HG03108 (cell line): Measurements from ENCODE around the gene HOXD1.
A peak's percentile ranks its signal among the peaks of the same experiment; 100 is the strongest.

Experiments
- ATAC-seq: cut with Tn5 transposase; IDR thresholded peaks from one replicate; pipeline ENCODE4 v1.9.1; 2021; ENCODE audit warnings: moderate library complexity; ENCODE audit not compliant: unreplicated experiment

The HOXD1 gene

GRCh38 chr2:176187899-176188773 lies at the start of gene HOXD1:
Gene HOXD1 (plus strand): TSS chr2:176188668. CDS start chr2:176188802, 134 bp downstream.
- ATAC-seq: no peak

- ATAC-seq: no peak
Measured at GRCh38 chr2:176138923-176139660, 49.4 kb upstream of the HOXD1 start.

GRCh38 chr2:176139661-176140512 lies 48.6 kb upstream of the HOXD1 start:
- ATAC-seq: no peak

DNA sequence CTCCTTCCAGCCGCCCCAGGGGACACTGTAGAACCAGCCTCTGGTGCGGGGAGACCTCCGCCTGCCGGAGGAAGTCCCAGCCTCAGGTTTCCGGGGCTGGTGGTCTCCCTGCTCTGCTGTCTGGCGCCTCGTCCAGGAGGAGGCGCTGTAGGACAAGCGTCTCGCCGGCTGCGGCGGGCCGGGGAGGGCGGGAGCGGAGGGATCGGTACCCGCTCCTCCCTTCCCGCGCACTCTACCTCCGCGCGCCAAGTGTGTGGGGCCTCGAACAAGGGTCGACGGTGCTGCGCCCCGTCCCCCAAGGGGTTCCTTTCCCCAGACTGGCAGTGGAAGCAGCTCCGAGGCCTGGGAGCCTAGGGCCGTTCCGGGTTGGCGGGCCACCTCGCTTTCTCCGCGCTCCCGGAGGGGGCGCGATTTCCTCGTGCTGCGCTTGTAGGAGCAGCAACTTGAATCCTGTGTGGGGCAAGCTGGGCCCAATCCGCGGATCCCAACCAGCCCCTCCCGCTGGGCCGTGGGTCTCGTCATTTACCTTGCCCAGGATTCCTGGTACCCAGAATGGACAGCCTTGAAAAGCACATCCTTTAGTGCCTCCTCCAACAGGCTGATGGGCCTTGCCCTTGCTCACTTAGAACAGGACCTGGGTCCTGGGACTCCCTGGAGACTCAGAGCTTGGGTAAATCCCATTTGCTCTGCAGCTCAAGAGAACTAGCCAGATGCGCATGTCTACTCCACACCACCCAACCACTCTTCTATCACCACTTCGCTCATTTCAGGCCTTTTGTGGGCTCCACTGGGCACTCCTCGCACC lies 47.8 kb upstream of the HOXD1 start:
- peak; percentile 90 for ATAC-seq

DNA sequence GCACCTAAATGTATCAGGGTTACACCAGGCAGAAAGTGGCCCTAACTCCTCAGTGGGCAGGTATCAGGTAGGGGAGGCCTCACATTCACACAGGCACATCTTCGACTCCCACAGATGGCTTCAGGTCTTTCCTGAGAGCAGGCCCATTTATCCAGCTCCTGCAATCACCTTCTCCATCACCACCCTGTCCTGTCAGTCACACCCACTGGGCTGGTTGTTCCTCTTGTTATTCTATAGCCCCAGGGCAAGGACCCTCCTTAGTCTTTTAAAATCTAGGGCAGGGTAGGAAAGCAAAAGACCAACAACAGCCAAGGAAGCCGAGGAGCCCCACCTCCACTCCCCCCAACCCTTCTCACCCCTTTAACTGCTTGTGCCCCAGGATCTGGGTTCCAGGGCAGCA lies 46.2 kb upstream of the HOXD1 start:
- ATAC-seq: no peak

DNA sequence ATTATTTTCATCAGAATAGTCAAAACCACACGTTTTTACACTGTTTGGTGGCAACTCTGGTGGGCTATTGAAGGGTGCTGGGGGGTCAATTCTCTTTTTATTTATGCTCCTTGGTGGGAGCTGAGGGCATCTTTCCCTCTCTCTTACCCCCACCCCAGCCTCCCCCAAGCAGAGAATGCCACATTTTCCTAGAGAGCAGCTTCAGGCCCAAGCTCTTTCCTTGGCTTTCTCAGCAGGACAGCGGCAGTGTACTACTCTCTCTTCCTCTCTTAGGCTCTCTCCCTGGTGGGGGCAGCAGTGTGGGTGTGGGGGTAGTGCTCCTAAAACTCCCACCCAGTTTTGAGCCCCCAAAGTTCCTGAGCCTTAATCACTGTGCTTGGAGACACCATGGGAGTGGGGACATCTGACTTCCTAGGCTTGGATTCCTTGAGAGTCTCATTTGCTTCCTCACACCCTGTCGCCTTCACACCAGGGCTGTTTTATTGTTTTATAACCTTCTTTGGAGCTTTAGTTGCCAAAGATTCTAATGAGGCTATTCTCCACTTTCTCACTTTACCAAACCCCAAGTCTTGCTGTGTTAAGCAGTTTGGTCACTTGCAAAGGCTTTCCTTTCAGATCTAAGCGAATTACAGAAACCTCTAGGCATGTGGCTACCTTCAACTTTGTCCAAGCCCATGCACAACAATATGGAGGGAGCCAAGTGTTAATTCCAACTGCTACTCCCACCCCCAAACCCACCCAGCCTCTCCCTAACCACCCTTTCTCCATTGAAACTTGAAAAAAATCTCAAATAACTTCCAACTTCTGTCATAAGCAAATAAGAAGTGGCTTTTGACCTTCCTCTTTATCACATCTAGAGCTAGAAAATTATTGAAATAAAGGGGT lies 43.1 kb upstream of the HOXD1 start:
- ATAC-seq: no peak

- no peak for ATAC-seq
Measured at GRCh38 chr2:176146101-176146500, 42.4 kb upstream of the HOXD1 start.

- ATAC-seq: no peak
Measured at GRCh38 chr2:176146645-176147044, 41.8 kb upstream of the HOXD1 start.

- no peak for ATAC-seq
Measured at GRCh38 chr2:176147210-176147799, 41.2 kb upstream of the HOXD1 start.

GRCh38 chr2:176147800-176148496 lies 40.5 kb upstream of the HOXD1 start:
- ATAC-seq: no peak

GRCh38 chr2:176148751-176149421 lies 39.6 kb upstream of the HOXD1 start:
- ATAC-seq: no peak

DNA sequence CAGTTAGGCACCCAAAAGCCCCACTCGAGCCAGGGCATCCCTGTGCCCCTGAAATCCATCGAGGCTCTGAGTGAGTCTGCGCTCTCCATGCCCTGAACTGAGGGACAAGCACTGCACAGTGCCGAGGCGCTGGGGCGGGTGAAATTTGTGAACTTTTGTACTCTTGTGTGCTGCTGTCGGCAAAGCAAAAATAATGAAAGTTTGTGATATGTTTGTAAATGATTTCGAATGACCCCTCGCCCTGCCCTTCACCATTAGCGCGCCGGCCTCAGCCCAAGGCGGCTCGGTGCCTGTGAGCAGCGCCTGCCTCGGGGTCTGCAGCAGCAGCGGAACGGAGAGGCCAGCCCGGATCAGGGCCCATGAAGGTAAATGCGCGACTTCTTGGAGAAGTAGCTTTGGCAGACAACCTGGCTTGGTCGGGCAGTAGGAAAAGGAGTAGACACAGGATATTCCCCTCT lies 39.0 kb upstream of the HOXD1 start:
- no peak for ATAC-seq

- ATAC-seq: no peak
Measured at GRCh38 chr2:176149939-176150583, 38.4 kb upstream of the HOXD1 start.

DNA sequence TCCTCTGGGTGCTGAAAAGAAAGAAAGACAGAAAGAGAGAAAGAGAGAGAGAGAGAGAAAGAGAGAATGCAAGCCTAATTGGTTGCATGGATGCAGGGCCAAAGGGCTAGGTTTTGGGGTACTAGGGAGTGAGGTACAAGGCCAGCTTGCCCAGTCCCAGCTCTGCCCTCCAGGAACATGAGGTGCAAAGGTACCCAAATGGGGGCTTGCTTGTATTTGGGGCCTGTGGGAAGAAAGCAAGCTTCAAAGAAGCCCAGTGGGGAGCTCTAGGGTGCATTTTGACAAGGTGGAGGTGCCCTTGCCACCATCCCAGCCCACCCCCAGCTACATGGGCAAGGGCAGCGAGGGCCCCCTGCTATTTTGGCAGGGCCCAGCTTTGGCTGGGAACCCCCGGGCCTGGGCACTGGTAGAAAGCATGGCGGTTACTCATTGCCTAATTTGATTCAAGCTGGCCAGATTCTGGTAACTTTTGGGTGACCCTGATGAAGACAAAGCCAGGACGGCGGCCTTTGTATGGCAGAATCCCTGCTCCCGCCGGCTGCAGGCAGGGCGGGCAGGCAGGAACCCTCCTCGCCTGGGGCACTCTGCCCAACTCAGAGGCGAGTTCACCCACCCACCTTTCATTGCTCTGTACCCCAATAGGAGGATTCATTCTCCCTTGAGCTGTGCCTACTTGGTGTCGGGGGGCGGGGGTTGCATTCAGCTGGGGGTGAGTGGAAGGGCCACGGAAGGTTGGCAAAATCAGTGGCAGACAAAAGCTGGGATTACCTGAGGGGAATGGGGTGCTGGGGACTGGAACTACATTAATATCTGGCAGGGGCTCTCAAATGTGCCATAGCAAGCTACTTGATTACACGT lies 37.7 kb upstream of the HOXD1 start:
- no peak for ATAC-seq

DNA sequence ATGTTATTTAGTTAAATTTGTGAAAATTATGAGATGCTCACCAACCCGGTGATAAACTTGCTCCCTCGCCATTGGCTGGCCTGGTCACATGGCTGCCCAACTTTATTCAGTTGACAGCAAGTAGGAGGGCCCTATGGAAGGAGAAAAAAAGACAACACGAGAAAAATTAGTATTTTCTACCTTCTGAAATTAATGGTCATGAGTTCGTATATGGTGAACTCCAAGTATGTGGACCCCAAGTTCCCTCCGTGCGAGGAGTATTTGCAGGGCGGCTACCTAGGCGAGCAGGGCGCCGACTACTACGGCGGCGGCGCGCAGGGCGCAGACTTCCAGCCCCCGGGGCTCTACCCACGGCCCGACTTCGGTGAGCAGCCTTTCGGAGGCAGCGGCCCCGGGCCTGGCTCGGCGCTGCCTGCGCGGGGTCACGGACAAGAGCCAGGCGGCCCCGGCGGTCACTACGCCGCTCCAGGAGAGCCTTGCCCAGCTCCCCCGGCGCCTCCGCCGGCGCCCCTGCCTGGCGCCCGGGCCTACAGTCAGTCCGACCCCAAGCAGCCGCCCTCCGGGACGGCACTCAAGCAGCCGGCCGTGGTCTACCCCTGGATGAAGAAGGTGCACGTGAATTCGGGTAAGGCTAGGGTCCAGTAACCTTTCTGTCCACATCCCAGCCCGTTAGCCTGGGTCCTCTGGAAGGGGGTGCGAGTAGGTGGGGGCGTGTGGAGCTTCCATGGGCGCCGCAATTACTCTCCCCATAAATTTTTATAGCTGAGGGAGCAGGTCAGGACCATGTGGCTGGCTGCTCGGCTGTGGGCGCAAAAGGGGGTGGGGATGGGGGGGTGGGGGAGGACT lies 36.8 kb upstream of the HOXD1 start, which contains the start of gene HOXD4:
Gene HOXD4 (plus strand): TSS at position 109 of the 846 bp plus-strand sequence. CDS start 84 bp downstream, at position 193.
- no peak for ATAC-seq
